ENCODE results near the gene FFAR2. TPM values are rescaled to one million over a fixed set of nuclear protein-coding genes. Genes with fewer than 3 reads are reported as not detected.

The FFAR2 gene
- total RNA-seq, 3 donors from 2014 or later (not counting 1 experiment from before 2014, with no cell fraction given) = 0.70 to 8.6 (median 1.6) TPM

DNA sequence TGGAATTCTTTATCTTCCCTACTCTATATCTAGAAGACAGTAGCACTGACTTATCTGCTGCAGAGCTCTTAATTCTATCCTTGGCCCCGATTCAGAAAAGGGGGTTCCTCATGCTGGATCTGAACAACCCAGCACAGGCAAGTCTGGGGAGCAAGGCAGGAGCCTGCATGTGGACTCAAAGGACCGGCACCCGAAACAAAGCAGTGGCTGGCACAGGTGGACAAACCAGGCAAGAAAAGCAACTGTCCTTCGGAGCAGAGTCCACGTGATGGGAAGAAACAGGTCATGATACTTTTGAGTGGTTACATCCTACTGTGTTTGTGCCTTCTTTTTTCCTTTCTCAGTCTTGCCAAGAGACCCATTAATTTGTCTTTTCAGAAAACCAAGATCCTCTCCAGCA is 38.9 kb upstream of the FFAR2 start:
- TF ChIP-seq, protein P1, sequence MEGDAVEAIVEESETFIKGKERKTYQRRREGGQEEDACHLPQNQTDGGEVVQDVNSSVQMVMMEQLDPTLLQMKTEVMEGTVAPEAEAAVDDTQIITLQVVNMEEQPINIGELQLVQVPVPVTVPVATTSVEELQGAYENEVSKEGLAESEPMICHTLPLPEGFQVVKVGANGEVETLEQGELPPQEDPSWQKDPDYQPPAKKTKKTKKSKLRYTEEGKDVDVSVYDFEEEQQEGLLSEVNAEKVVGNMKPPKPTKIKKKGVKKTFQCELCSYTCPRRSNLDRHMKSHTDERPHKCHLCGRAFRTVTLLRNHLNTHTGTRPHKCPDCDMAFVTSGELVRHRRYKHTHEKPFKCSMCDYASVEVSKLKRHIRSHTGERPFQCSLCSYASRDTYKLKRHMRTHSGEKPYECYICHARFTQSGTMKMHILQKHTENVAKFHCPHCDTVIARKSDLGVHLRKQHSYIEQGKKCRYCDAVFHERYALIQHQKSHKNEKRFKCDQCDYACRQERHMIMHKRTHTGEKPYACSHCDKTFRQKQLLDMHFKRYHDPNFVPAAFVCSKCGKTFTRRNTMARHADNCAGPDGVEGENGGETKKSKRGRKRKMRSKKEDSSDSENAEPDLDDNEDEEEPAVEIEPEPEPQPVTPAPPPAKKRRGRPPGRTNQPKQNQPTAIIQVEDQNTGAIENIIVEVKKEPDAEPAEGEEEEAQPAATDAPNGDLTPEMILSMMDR (IDR thresholded peaks at IDR 0.05) = no peak
- H3K4me3 ChIP-seq (ENCODE audit: low read length) = no peak overlapping the region
- no peaks in the 10 kb centered on the region for H3K9me3 ChIP-seq (ENCODE audit: control insufficient read depth, insufficient read depth, low read length)
- no peaks in the 10 kb centered on the region for H3K36me3 ChIP-seq (ENCODE audit: control insufficient read depth, insufficient read depth, low read length)
- H3K27me3 Mint-ChIP-seq (ENCODE audit: low read depth in 2 of 2) = peaks cover 0 to 11% of the 10 kb centered on the region in 2 donors
- WGBS (ENCODE audit: insufficient coverage) = 89% methylated on average over 5 of the region's 5 CpGs
- DNase-seq (no peak), ATAC-seq (no peak)
- H3K4me1 ChIP-seq (ENCODE audit: control insufficient read depth, insufficient read depth, low read length) = no peaks in the 10 kb centered on the region
- H3K36me3 Mint-ChIP-seq = no peaks in the 10 kb centered on the region
- no peaks in the 10 kb centered on the region for H3K9me3 Mint-ChIP-seq
- no peaks in the 10 kb centered on the region for H3K27me3 ChIP-seq (ENCODE audit: control insufficient read depth, insufficient read depth, low read length)
- H3K4me1 Mint-ChIP-seq = peaks cover 3% of the 10 kb centered on the region in 2 donors
- H3K4me3 Mint-ChIP-seq = no peak overlapping the region
- H3K27ac ChIP-seq (ENCODE audit: low read length) = no peak overlapping the region
- intact Hi-C loops (cut with micrococcal nuclease) = no loop called here
- no peak overlapping the region for H3K27ac Mint-ChIP-seq

DNA sequence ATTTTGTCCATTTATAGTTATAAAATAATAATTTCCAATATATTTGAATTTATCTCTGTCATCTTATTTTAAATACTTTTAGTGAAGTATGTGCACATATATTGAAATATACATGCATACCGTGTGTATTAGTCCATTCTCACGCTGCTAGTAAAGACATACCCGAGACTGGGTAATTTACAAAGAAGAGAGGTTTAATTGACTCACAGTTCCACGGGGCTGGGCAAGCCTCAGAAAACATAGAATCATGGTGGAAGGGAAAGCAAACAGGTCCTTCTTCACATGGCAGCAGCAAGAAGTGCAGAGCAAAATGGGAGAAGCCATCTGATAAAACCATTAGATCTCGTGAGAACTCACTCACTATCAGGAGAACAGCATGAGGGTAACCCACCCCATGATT is 37.6 kb upstream of the FFAR2 start:
- 94% methylated on average over 5 of the region's 5 CpGs for WGBS (ENCODE audit: insufficient coverage)

DNA sequence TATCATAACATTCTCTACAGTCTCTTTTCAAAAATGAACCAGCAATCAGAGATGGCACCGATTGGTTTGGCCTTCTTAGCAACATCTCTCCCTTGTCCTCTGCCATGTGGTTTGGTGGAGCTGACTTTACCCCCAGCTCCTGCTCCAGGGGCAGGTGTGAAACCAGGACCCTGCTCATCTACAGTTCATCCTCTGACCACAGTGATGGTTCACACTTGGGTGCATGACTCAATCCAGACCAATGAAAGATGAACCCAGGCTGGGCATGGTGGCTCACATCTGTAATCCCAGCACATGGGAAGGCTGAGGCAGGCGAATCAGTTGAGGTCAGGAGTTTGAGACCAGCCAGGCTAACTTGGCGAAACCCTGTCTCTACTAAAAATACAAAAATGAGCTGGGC is 33.6 kb upstream of the FFAR2 start:
- TF ChIP-seq, protein P1 (IDR thresholded peaks at IDR 0.05) = no peak
- no peak overlapping the region for H3K4me3 Mint-ChIP-seq
- ATAC-seq = peak in 1 of 3 donors; percentile 65

More for the DNA sequence above, 37.6 kb upstream of the FFAR2 start:
- H3K27me3 Mint-ChIP-seq (ENCODE audit: low read depth in 2 of 2) = peaks cover 0 to 11% of the 10 kb centered on the region in 2 donors
- no peaks in the 10 kb centered on the region for H3K36me3 Mint-ChIP-seq
- no peaks in the 10 kb centered on the region for H3K9me3 ChIP-seq (ENCODE audit: control insufficient read depth, insufficient read depth, low read length)
- no peaks in the 10 kb centered on the region for H3K36me3 ChIP-seq (ENCODE audit: control insufficient read depth, insufficient read depth, low read length)
- ATAC-seq = no peak
- H3K9me3 Mint-ChIP-seq = no peaks in the 10 kb centered on the region
- no peaks in the 10 kb centered on the region for H3K27me3 ChIP-seq (ENCODE audit: control insufficient read depth, insufficient read depth, low read length)
- TF ChIP-seq, protein P1 (IDR thresholded peaks at IDR 0.05) = no peak
- H3K4me1 ChIP-seq (ENCODE audit: control insufficient read depth, insufficient read depth, low read length) = peaks cover 3% of the 10 kb centered on the region
- peaks cover 8% of the 10 kb centered on the region in 2 donors for H3K4me1 Mint-ChIP-seq
- H3K27ac Mint-ChIP-seq = no peak overlapping the region
- no peak overlapping the region for H3K4me3 ChIP-seq (ENCODE audit: low read length)
- intact Hi-C loops (cut with micrococcal nuclease) = no loop called here
- no peak for DNase-seq
- H3K27ac ChIP-seq (ENCODE audit: low read length) = no peak overlapping the region
- no peak overlapping the region for H3K4me3 Mint-ChIP-seq

DNA sequence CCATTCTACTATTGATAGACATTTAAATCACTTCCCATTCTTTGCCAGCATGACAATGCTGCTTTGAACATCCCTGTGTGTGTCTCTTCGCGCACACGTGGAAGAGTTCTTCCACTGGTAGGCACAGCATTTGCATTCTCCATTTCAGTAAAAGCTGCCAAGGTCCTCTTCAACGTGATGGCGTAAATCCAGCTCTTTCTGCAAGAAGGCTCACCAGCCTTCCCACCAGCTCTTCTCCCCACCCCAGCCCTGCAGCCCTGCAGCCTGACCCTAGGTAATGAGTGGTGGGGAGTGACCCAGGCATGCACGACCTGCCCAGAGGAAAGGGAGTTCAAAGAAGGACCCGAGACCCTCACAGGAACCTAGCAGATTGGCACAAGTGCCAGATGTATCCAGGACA is 31.7 kb upstream of the FFAR2 start:
- no peak for ATAC-seq
- H3K9me3 ChIP-seq (ENCODE audit: control insufficient read depth, insufficient read depth, low read length) = no peaks in the 10 kb centered on the region
- intact Hi-C loops (cut with micrococcal nuclease) = no loop called here
- no peak overlapping the region for H3K27ac ChIP-seq (ENCODE audit: low read length)
- TF ChIP-seq, protein P1 (IDR thresholded peaks at IDR 0.05) = no peak
- H3K4me1 ChIP-seq (ENCODE audit: control insufficient read depth, insufficient read depth, low read length) = peaks cover 14% of the 10 kb centered on the region
- Mint-ChIP-seq H3K27ac (no peak overlapping the region), H3K4me1 (peaks cover 14 to 20% of the 10 kb centered on the region in 2 donors), H3K9me3 (no peaks in the 10 kb centered on the region), H3K36me3 (no peaks in the 10 kb centered on the region), H3K27me3 (ENCODE audit: low read depth in 2 of 2) (peaks cover 21% of the 10 kb centered on the region in 2 donors), H3K4me3 (no peak overlapping the region)
- no peak for DNase-seq
- no peaks in the 10 kb centered on the region for H3K36me3 ChIP-seq (ENCODE audit: control insufficient read depth, insufficient read depth, low read length)
- H3K4me3 ChIP-seq (ENCODE audit: low read length) = no peak overlapping the region
- H3K27me3 ChIP-seq (ENCODE audit: control insufficient read depth, insufficient read depth, low read length) = no peaks in the 10 kb centered on the region
- WGBS (ENCODE audit: insufficient coverage) = 83% methylated on average over 5 of the region's 7 CpGs

More for the DNA sequence above, 33.6 kb upstream of the FFAR2 start:
- H3K27me3 ChIP-seq (ENCODE audit: control insufficient read depth, insufficient read depth, low read length) = no peaks in the 10 kb centered on the region
- Mint-ChIP-seq H3K9me3 (no peaks in the 10 kb centered on the region), H3K36me3 (no peaks in the 10 kb centered on the region), H3K27me3 (ENCODE audit: low read depth in 2 of 2) (peaks cover 21 to 25% of the 10 kb centered on the region in 2 donors), H3K27ac (no peak overlapping the region), H3K4me1 (peaks cover 8 to 13% of the 10 kb centered on the region in 2 donors)
- no peak for DNase-seq
- intact Hi-C loops (cut with micrococcal nuclease) = no loop called here
- H3K36me3 ChIP-seq (ENCODE audit: control insufficient read depth, insufficient read depth, low read length) = no peaks in the 10 kb centered on the region
- WGBS (ENCODE audit: insufficient coverage) = 73% methylated on average over 3 of the region's 3 CpGs
- H3K9me3 ChIP-seq (ENCODE audit: control insufficient read depth, insufficient read depth, low read length) = no peaks in the 10 kb centered on the region
- no peak overlapping the region for H3K4me3 ChIP-seq (ENCODE audit: low read length)
- H3K27ac ChIP-seq (ENCODE audit: low read length) = no peak overlapping the region
- H3K4me1 ChIP-seq (ENCODE audit: control insufficient read depth, insufficient read depth, low read length) = peaks cover 3% of the 10 kb centered on the region
